ENCODE measurements around the gene DHX36.

The DHX36 gene

GRCh38 chr3:154250291-154250690 is 74.0 kb downstream of the DHX36 start:
- no CpG with 5 or more reads among the region's 4 CpGs for WGBS (ENCODE audit: extremely low coverage, insufficient coverage, low lambda C conversion rate)
- H2BK120ac ChIP-seq (ENCODE audit: low read depth, low read length), result no peak overlapping the region
- H3K4me3 ChIP-seq (ENCODE audit: low read length), result no peak overlapping the region
- no peak overlapping the region for H2BK15ac ChIP-seq (replicated peaks; ENCODE audit: low read depth)
- H2AK5ac ChIP-seq (ENCODE audit: low read length), result no peak overlapping the region
- no peak overlapping the region for H3K4ac ChIP-seq (ENCODE audit: low read depth, low read length)
- no peak overlapping the region for H3K56ac ChIP-seq (ENCODE audit: low read length)
- no peaks in the 10 kb centered on the region for H3K4me1 ChIP-seq (ENCODE audit: control insufficient read depth, low read depth, low read length)
- no peak for DNase-seq
- H4K8ac ChIP-seq (ENCODE audit: low read depth, low read length), result no peak overlapping the region
- H2BK5ac ChIP-seq (ENCODE audit: low read length), result no peak overlapping the region
- no peak overlapping the region for H3K4me2 ChIP-seq (ENCODE audit: low read length)
- no peak overlapping the region for H3K9ac ChIP-seq (ENCODE audit: low read length)
- peaks cover 3% of the 10 kb centered on the region for H3K36me3 ChIP-seq (ENCODE audit: control insufficient read depth, insufficient read depth, low read length)
- no peak overlapping the region for H3K18ac ChIP-seq (ENCODE audit: low read length)
- no peak overlapping the region for H4K5ac ChIP-seq (ENCODE audit: low read length)
- no peak overlapping the region for H3K27ac ChIP-seq (ENCODE audit: low read depth, low read length)
- H3K23ac ChIP-seq (ENCODE audit: low read length), result no peak overlapping the region
- no peaks in the 10 kb centered on the region for H3K79me2 ChIP-seq (ENCODE audit: control insufficient read depth, insufficient read depth, low read length)
- H3K27me3 ChIP-seq (ENCODE audit: insufficient read depth, low read length, poor library complexity), result no peaks in the 10 kb centered on the region
- no peaks in the 10 kb centered on the region for H3K79me1 ChIP-seq (ENCODE audit: low read length)

DNA sequence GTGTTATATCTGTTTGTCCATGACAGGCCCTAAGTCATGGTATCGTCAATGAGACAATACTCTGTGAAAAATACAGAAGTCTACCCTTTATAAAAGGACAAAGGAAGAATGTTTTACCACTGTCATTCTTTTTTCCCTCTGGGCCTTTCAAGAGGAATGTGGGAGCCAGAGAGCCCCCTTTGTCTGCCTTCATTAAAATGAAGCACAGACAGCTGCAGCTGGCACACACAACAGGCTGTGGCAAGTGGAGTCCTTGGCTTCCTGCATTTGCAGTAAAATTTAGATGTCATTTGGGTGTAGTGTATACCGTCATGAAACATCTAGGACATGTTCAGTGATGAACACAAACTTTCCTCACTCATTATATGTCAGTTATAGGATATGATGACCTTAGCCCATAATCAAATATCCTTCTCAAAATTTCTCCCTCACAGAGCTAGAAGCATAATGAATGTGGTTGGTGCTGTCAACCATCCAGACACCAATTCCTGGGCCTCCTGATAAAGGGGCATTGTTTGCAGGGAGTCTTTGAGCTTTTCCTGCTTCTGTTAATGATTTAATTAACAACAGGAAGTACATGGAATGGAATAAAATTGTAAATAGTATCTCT is 76.4 kb downstream of the DHX36 start:
- H3K18ac ChIP-seq (ENCODE audit: low read length), result no peak overlapping the region
- H3K4me3 ChIP-seq (ENCODE audit: low read length), result no peak overlapping the region
- DNase-seq, result no peak
- H4K8ac ChIP-seq (ENCODE audit: low read depth, low read length), result no peak overlapping the region
- no peak overlapping the region for H2AK5ac ChIP-seq (ENCODE audit: low read length)
- H2BK120ac ChIP-seq (ENCODE audit: low read depth, low read length), result no peak overlapping the region
- no peak overlapping the region for H2BK5ac ChIP-seq (ENCODE audit: low read length)
- H3K4me1 ChIP-seq (ENCODE audit: control insufficient read depth, low read depth, low read length), result no peaks in the 10 kb centered on the region
- no peaks in the 10 kb centered on the region for H3K36me3 ChIP-seq (ENCODE audit: control insufficient read depth, insufficient read depth, low read length)
- H3K79me2 ChIP-seq (ENCODE audit: control insufficient read depth, insufficient read depth, low read length), result no peaks in the 10 kb centered on the region
- no peaks in the 10 kb centered on the region for H3K79me1 ChIP-seq (ENCODE audit: low read length)
- H3K23ac ChIP-seq (ENCODE audit: low read length), result no peak overlapping the region
- no peak overlapping the region for H3K4me2 ChIP-seq (ENCODE audit: low read length)
- no peak overlapping the region for H3K56ac ChIP-seq (ENCODE audit: low read length)
- no peak overlapping the region for H2BK15ac ChIP-seq (replicated peaks; ENCODE audit: low read depth)
- no peak overlapping the region for H3K4ac ChIP-seq (ENCODE audit: low read depth, low read length)
- H3K27me3 ChIP-seq (ENCODE audit: insufficient read depth, low read length, poor library complexity), result no peaks in the 10 kb centered on the region
- no peak overlapping the region for H3K9ac ChIP-seq (ENCODE audit: low read length)
- H4K5ac ChIP-seq (ENCODE audit: low read length), result no peak overlapping the region
- H3K27ac ChIP-seq (ENCODE audit: low read depth, low read length), result no peak overlapping the region
- no CpG with 5 or more reads among the region's 2 CpGs for WGBS (ENCODE audit: extremely low coverage, insufficient coverage, low lambda C conversion rate)

DNA sequence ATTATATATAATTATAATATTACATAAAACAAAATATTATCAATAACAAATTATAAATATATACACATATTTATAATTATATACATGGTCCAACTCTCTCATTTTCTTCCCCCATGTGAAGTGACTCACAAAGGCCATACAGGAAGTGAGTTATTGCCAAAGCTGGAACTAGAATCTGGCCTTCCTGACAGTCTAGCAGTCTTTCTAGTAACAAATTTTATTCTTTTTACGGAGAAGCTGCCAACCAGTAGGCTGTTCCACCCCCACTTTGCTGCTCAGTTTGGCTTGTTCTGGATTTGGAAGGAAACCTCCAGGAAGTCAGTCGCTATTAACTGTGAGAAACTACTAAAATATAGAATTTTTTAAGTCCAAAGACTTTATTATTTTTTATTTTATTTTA is 79.6 kb downstream of the DHX36 start:
- no CpG with 5 or more reads among the region's 2 CpGs for WGBS (ENCODE audit: extremely low coverage, insufficient coverage, low lambda C conversion rate)
- Histone ChIP-seq H4K5ac (ENCODE audit: low read length) (no peak overlapping the region), H3K4me3 (ENCODE audit: low read length) (no peak overlapping the region), H2BK120ac (ENCODE audit: low read depth, low read length) (no peak overlapping the region), H3K9ac (ENCODE audit: low read length) (no peak overlapping the region), H3K4ac (ENCODE audit: low read depth, low read length) (no peak overlapping the region), H3K36me3 (ENCODE audit: control insufficient read depth, insufficient read depth, low read length) (no peaks in the 10 kb centered on the region), H3K56ac (ENCODE audit: low read length) (no peak overlapping the region), H3K4me2 (ENCODE audit: low read length) (no peak overlapping the region), H3K18ac (ENCODE audit: low read length) (no peak overlapping the region), H3K4me1 (ENCODE audit: control insufficient read depth, low read depth, low read length) (no peaks in the 10 kb centered on the region), H3K23ac (ENCODE audit: low read length) (no peak overlapping the region), H2AK5ac (ENCODE audit: low read length) (no peak overlapping the region), H3K27ac (ENCODE audit: low read depth, low read length) (no peak overlapping the region), H2BK15ac (replicated peaks; ENCODE audit: low read depth) (no peak overlapping the region), H3K27me3 (ENCODE audit: insufficient read depth, low read length, poor library complexity) (no peaks in the 10 kb centered on the region), H3K79me2 (ENCODE audit: control insufficient read depth, insufficient read depth, low read length) (no peaks in the 10 kb centered on the region), H2BK5ac (ENCODE audit: low read length) (no peak overlapping the region), H4K8ac (ENCODE audit: low read depth, low read length) (no peak overlapping the region), H3K79me1 (ENCODE audit: low read length) (no peaks in the 10 kb centered on the region)
- DNase-seq, result no peak

- H2BK120ac ChIP-seq (ENCODE audit: low read depth, low read length), result no peak overlapping the region
- no peak for DNase-seq
- H3K4me3 ChIP-seq (ENCODE audit: low read length), result no peak overlapping the region
Measured at GRCh38 chr3:154243353-154243752, 80.9 kb downstream of the DHX36 start.

GRCh38 chr3:154242766-154243165 is 81.5 kb downstream of the DHX36 start:
- Histone ChIP-seq H2AK5ac (ENCODE audit: low read length) (no peak overlapping the region), H3K4me1 (ENCODE audit: control insufficient read depth, low read depth, low read length) (no peaks in the 10 kb centered on the region), H3K9ac (ENCODE audit: low read length) (no peak overlapping the region), H3K4me2 (ENCODE audit: low read length) (no peak overlapping the region), H2BK120ac (ENCODE audit: low read depth, low read length) (no peak overlapping the region), H3K79me2 (ENCODE audit: control insufficient read depth, insufficient read depth, low read length) (no peaks in the 10 kb centered on the region), H3K56ac (ENCODE audit: low read length) (no peak overlapping the region), H4K8ac (ENCODE audit: low read depth, low read length) (no peak overlapping the region), H3K27ac (ENCODE audit: low read depth, low read length) (no peak overlapping the region), H3K27me3 (ENCODE audit: insufficient read depth, low read length, poor library complexity) (no peaks in the 10 kb centered on the region), H2BK5ac (ENCODE audit: low read length) (no peak overlapping the region), H2BK15ac (replicated peaks; ENCODE audit: low read depth) (no peak overlapping the region), H3K79me1 (ENCODE audit: low read length) (no peaks in the 10 kb centered on the region), H3K23ac (ENCODE audit: low read length) (no peak overlapping the region), H3K36me3 (ENCODE audit: control insufficient read depth, insufficient read depth, low read length) (no peaks in the 10 kb centered on the region), H3K4me3 (ENCODE audit: low read length) (no peak overlapping the region), H4K5ac (ENCODE audit: low read length) (no peak overlapping the region), H3K18ac (ENCODE audit: low read length) (no peak overlapping the region), H3K4ac (ENCODE audit: low read depth, low read length) (no peak overlapping the region)
- peak; percentile 93 for DNase-seq
- no CpG with 5 or more reads among the region's 4 CpGs for WGBS (ENCODE audit: extremely low coverage, insufficient coverage, low lambda C conversion rate)

More at GRCh38 chr3:154243353-154243752, 80.9 kb downstream of the DHX36 start:
- H3K27me3 ChIP-seq (ENCODE audit: insufficient read depth, low read length, poor library complexity), result no peaks in the 10 kb centered on the region
- H3K4ac ChIP-seq (ENCODE audit: low read depth, low read length), result no peak overlapping the region
- no peaks in the 10 kb centered on the region for H3K79me2 ChIP-seq (ENCODE audit: control insufficient read depth, insufficient read depth, low read length)
- H2AK5ac ChIP-seq (ENCODE audit: low read length), result no peak overlapping the region
- no peaks in the 10 kb centered on the region for H3K4me1 ChIP-seq (ENCODE audit: control insufficient read depth, low read depth, low read length)
- H4K8ac ChIP-seq (ENCODE audit: low read depth, low read length), result no peak overlapping the region
- H4K5ac ChIP-seq (ENCODE audit: low read length), result no peak overlapping the region
- no peak overlapping the region for H3K18ac ChIP-seq (ENCODE audit: low read length)
- H2BK5ac ChIP-seq (ENCODE audit: low read length), result no peak overlapping the region
- H3K4me2 ChIP-seq (ENCODE audit: low read length), result no peak overlapping the region
- H3K79me1 ChIP-seq (ENCODE audit: low read length), result no peaks in the 10 kb centered on the region
- no peak overlapping the region for H3K9ac ChIP-seq (ENCODE audit: low read length)
- no peaks in the 10 kb centered on the region for H3K36me3 ChIP-seq (ENCODE audit: control insufficient read depth, insufficient read depth, low read length)
- no peak overlapping the region for H3K27ac ChIP-seq (ENCODE audit: low read depth, low read length)
- no peak overlapping the region for H2BK15ac ChIP-seq (replicated peaks; ENCODE audit: low read depth)
- H3K56ac ChIP-seq (ENCODE audit: low read length), result no peak overlapping the region
- no peak overlapping the region for H3K23ac ChIP-seq (ENCODE audit: low read length)
- no CpG with 5 or more reads among the region's 2 CpGs for WGBS (ENCODE audit: extremely low coverage, insufficient coverage, low lambda C conversion rate)

- Histone ChIP-seq H3K27ac (ENCODE audit: low read depth, low read length) (no peak overlapping the region), H4K8ac (ENCODE audit: low read depth, low read length) (no peak overlapping the region), H3K79me1 (ENCODE audit: low read length) (no peaks in the 10 kb centered on the region), H3K18ac (ENCODE audit: low read length) (no peak overlapping the region), H3K9ac (ENCODE audit: low read length) (no peak overlapping the region), H2AK5ac (ENCODE audit: low read length) (no peak overlapping the region), H2BK120ac (ENCODE audit: low read depth, low read length) (no peak overlapping the region), H3K79me2 (ENCODE audit: control insufficient read depth, insufficient read depth, low read length) (no peaks in the 10 kb centered on the region), H3K36me3 (ENCODE audit: control insufficient read depth, insufficient read depth, low read length) (no peaks in the 10 kb centered on the region), H3K56ac (ENCODE audit: low read length) (no peak overlapping the region), H2BK5ac (ENCODE audit: low read length) (no peak overlapping the region), H3K23ac (ENCODE audit: low read length) (no peak overlapping the region), H2BK15ac (replicated peaks; ENCODE audit: low read depth) (no peak overlapping the region), H4K5ac (ENCODE audit: low read length) (no peak overlapping the region), H3K27me3 (ENCODE audit: insufficient read depth, low read length, poor library complexity) (no peaks in the 10 kb centered on the region), H3K4me2 (ENCODE audit: low read length) (no peak overlapping the region), H3K4ac (ENCODE audit: low read depth, low read length) (no peak overlapping the region), H3K4me1 (ENCODE audit: control insufficient read depth, low read depth, low read length) (no peaks in the 10 kb centered on the region), H3K4me3 (ENCODE audit: low read length) (no peak overlapping the region)
- no CpG with 5 or more reads among the region's 5 CpGs for WGBS (ENCODE audit: extremely low coverage, insufficient coverage, low lambda C conversion rate)
- DNase-seq, result peak; percentile 46
Measured at GRCh38 chr3:154241496-154241895, 82.8 kb downstream of the DHX36 start.
